H9 (cell line): ENCODE measurements around the gene UST. TPM values are rescaled to one million over a fixed set of nuclear protein-coding genes. Genes with fewer than 3 reads are reported as not detected.

ENCODE experiments used
- DNase-seq: peaks from one replicate; pipeline ENCODE4 v3.0.0-alpha.2; 2017
- H2AFZ ChIP-seq: one replicate; pipeline ENCODE4 v1.6.1; 2013; ENCODE audit warnings: mild to moderate bottlenecking, low read length, control low read depth, moderate library complexity
- H2AK5ac ChIP-seq: 2 replicates; pipeline ENCODE4 v1.6.1; 2013; ENCODE audit warnings: low read length, control low read depth, mixed read lengths; ENCODE audit not compliant: insufficient read length
- H2BK120ac ChIP-seq: one replicate; pipeline ENCODE4 v1.6.1; 2013; ENCODE audit warnings: low read depth, mild to moderate bottlenecking, low read length, control low read depth, inconsistent platforms; ENCODE audit not compliant: poor library complexity, severe bottlenecking
- H2BK12ac ChIP-seq: 2 replicates; pipeline ENCODE4 v1.6.1; 2013; ENCODE audit warnings: low read length, control low read depth, mixed read lengths, low read depth; ENCODE audit not compliant: insufficient read length
- H2BK15ac ChIP-seq: 2 replicates; pipeline ENCODE4 v1.6.1; 2013; ENCODE audit warnings: low read depth, low read length, control low read depth
- H2BK20ac ChIP-seq: one replicate; pipeline ENCODE4 v1.6.1; 2013; ENCODE audit warnings: low read depth, mild to moderate bottlenecking, low read length, control low read depth, inconsistent platforms; ENCODE audit not compliant: poor library complexity, severe bottlenecking
- H2BK5ac ChIP-seq: 2 replicates; pipeline ENCODE4 v1.6.1; 2013; ENCODE audit warnings: low read length, control low read depth, mixed read lengths; ENCODE audit not compliant: insufficient read length
- H3K14ac ChIP-seq: 2 replicates; pipeline ENCODE4 v1.6.1; 2013; ENCODE audit warnings: low read length, control low read depth; ENCODE audit not compliant: insufficient read depth
- H3K18ac ChIP-seq: 2 replicates; pipeline ENCODE4 v1.6.1; 2013; ENCODE audit warnings: low read depth, mild to moderate bottlenecking, mixed read lengths, low read length, control low read depth; ENCODE audit not compliant: insufficient read length
- H3K23ac ChIP-seq: 2 replicates; pipeline ENCODE4 v1.6.1; 2013; ENCODE audit warnings: low read length, control low read depth, mixed read lengths, low read depth; ENCODE audit not compliant: insufficient read length
- H3K23me2 ChIP-seq: 2 replicates; pipeline ENCODE4 v1.6.1; 2013; ENCODE audit warnings: low read depth, mild to moderate bottlenecking, mixed read lengths, low read length, control low read depth; ENCODE audit not compliant: insufficient read length, poor library complexity, severe bottlenecking
- H3K27ac ChIP-seq: 2 replicates; pipeline ENCODE4 v1.5.1; 2013; ENCODE audit warnings: low read length, control low read depth, mixed read lengths, low read depth; ENCODE audit not compliant: insufficient read length
- H3K27me3 ChIP-seq: 2 replicates; pipeline ENCODE4 v1.6.1; 2013; ENCODE audit warnings: low read length, control low read depth, inconsistent platforms; ENCODE audit not compliant: insufficient read depth
- H3K4ac ChIP-seq: 2 replicates; pipeline ENCODE4 v1.6.1; 2013; ENCODE audit warnings: low read depth, mild to moderate bottlenecking, control low read depth, inconsistent platforms, low read length, moderate library complexity
- H3K4me1 ChIP-seq: 2 replicates; pipeline ENCODE4 v1.6.1; 2013; ENCODE audit warnings: low read length, control low read depth, inconsistent platforms; ENCODE audit not compliant: insufficient read depth
- H3K4me2 ChIP-seq: 2 replicates; pipeline ENCODE4 v1.6.1; 2013; ENCODE audit warnings: low read length, control low read depth, mixed read lengths; ENCODE audit not compliant: insufficient read length, insufficient read depth
- H3K56ac ChIP-seq: 2 replicates; pipeline ENCODE4 v1.6.1; 2013; ENCODE audit warnings: low read depth, mild to moderate bottlenecking, mixed read lengths, low read length, control low read depth; ENCODE audit not compliant: insufficient read length
- H3K79me1 ChIP-seq: 2 replicates; pipeline ENCODE4 v1.6.1; 2013; ENCODE audit warnings: low read depth, mild to moderate bottlenecking, moderate library complexity, low read length, control low read depth, inconsistent platforms; ENCODE audit not compliant: insufficient read depth, poor library complexity, severe bottlenecking
- H3K79me2 ChIP-seq: 2 replicates; pipeline ENCODE4 v1.6.1; 2013; ENCODE audit warnings: low read length, control low read depth, inconsistent platforms; ENCODE audit not compliant: insufficient read depth
- H3K9ac ChIP-seq: 2 replicates; pipeline ENCODE4 v1.6.1; 2013; ENCODE audit warnings: low read length, control low read depth, mixed read lengths; ENCODE audit not compliant: insufficient read length; ENCODE audit errors: extremely low read depth
- H3K9me3 ChIP-seq: one replicate; pipeline ENCODE4 v1.6.1; 2013; ENCODE audit warnings: low read depth, low read length, inconsistent platforms; ENCODE audit not compliant: control insufficient read depth
- H3T11ph ChIP-seq: one replicate; pipeline ENCODE4 v1.6.1; 2013; ENCODE audit warnings: mild to moderate bottlenecking, low read length, control low read depth, inconsistent platforms
- H4K20me1 ChIP-seq: one replicate; pipeline ENCODE4 v1.6.1; 2013; ENCODE audit not compliant: control insufficient read depth, insufficient read length, insufficient read depth
- H4K5ac ChIP-seq: 2 replicates; pipeline ENCODE4 v1.6.1; 2013; ENCODE audit warnings: low read depth, mild to moderate bottlenecking, mixed read lengths, low read length, control low read depth; ENCODE audit not compliant: insufficient read length
- H4K8ac ChIP-seq: replicated peaks from 2 replicates; pipeline ENCODE4 v1.6.1; 2013; ENCODE audit warnings: low read length, control low read depth, mixed read lengths, low read depth; ENCODE audit not compliant: insufficient read length
- H4K91ac ChIP-seq: 2 replicates; pipeline ENCODE4 v1.6.1; 2013; ENCODE audit warnings: low read depth, mild to moderate bottlenecking, moderate library complexity, mixed read lengths, low read length, control low read depth; ENCODE audit not compliant: insufficient read length
- H3K27ac Mint-ChIP-seq, 3 experiments: 2 replicates in 2 of 3; 3 replicates in 1 of 3; pipeline ENCODE4 v1.8.0; 2020 to 2021; ENCODE audit warnings: mixed read lengths in 3 of 3, mild to moderate bottlenecking in 1 of 3, moderate library complexity in 1 of 3
- H3K27me3 Mint-ChIP-seq: 2 replicates; pipeline ENCODE4 v1.8.0; 2021; ENCODE audit warnings: low read depth, mild to moderate bottlenecking, moderate library complexity, mixed read lengths
- H3K36me3 Mint-ChIP-seq, 3 experiments: 2 replicates in 2 of 3; 3 replicates in 1 of 3; pipeline ENCODE4 v1.8.0; 2020 to 2021; ENCODE audit warnings: low read depth in 3 of 3, mixed read lengths in 3 of 3; ENCODE audit not compliant: insufficient read depth in 1 of 3
- H3K4me1 Mint-ChIP-seq, 2 experiments: 2 replicates each; pipeline ENCODE4 v1.8.0; 2020; ENCODE audit warnings: mixed read lengths in 2 of 2
- H3K4me3 Mint-ChIP-seq, 2 experiments: 2 replicates in 1 of 2; 3 replicates in 1 of 2; pipeline ENCODE4 v1.8.0; 2020 to 2021; ENCODE audit warnings: mild to moderate bottlenecking in 2 of 2, mixed read lengths in 2 of 2, moderate library complexity in 1 of 2
- H3K9me3 Mint-ChIP-seq, 2 experiments: 2 replicates in 1 of 2; 3 replicates in 1 of 2; pipeline ENCODE4 v1.8.0; 2020; ENCODE audit warnings: mild to moderate bottlenecking in 2 of 2, mixed read lengths in 2 of 2, moderate library complexity in 1 of 2
- WGBS: extraction: QIAGEN DNeasy Blood & Tissue Kit; methylation state at CpG from one replicate; pipeline ENCODE4 v1.1.7; 2013; ENCODE audit warnings: missing lambda C conversion rate, low lambda C conversion rate, mixed read lengths; ENCODE audit not compliant: insufficient read length; ENCODE audit errors: extremely low coverage; 5-methylcytosine and 5-hydroxymethylcytosine counted together
- total RNA-seq: library from RNA; stranded (reverse); gene quantifications from 2 replicates; pipeline ENCODE4 v1.2.1, GENCODE V29; 2021
- TF ChIP-seq, protein P1 (sequence below): fragments of 200-600 bp; sonication (generic); conservative IDR thresholded peaks from 3 replicates; pipeline ENCODE4 v1.8.0; 2021; ENCODE audit warnings: antibody characterized with exemption, mild to moderate bottlenecking

Gene UST
- total RNA-seq, 1 experiment from 2014 or later = 14.4 TPM

DNA sequence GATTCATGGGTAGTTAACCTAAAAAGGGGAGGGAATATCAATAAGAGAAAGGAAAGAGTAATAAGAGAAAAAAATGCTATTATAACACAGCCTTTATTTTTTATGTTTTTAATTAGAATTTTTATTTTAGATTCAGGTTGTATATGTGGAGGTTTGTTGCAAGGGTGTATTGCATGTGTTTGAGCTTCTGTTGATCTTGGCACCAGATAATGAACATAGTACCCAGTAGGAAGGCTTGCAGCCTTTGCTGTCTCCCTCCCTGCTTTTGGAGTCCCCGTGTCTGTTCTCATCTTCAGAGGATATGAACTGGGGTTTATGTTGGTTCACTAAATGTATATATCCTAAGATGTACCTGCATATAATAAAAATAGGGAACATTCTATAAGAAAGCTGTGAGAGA, 250.0 kb downstream of the UST start:
- H2AK5ac ChIP-seq = no peak overlapping the region
- H2BK120ac ChIP-seq = no peak overlapping the region
- no peaks in the 10 kb centered on the region for H4K20me1 ChIP-seq
- H3K27me3 Mint-ChIP-seq = 0 out of 2 replicates have a peak, but pooled peaks cover 1% of the 10 kb centered on the region
- no peak overlapping the region for H3K4me2 ChIP-seq
- no peak overlapping the region for H3K27ac ChIP-seq
- H2AFZ ChIP-seq = no peak overlapping the region
- DNase-seq = no peak
- H3K79me1 ChIP-seq = no peaks in the 10 kb centered on the region
- H3K36me3 Mint-ChIP-seq = peaks cover 34 to 51% (median 37%) of the 10 kb centered on the region in 3 experiments
- peaks cover 0 to 6% of the 10 kb centered on the region in 2 experiments; a peak in 2 of 4 replicates for H3K4me1 Mint-ChIP-seq
- no peaks in the 10 kb centered on the region for H3K79me2 ChIP-seq
- H3T11ph ChIP-seq = no peak overlapping the region
- TF ChIP-seq, protein P1, sequence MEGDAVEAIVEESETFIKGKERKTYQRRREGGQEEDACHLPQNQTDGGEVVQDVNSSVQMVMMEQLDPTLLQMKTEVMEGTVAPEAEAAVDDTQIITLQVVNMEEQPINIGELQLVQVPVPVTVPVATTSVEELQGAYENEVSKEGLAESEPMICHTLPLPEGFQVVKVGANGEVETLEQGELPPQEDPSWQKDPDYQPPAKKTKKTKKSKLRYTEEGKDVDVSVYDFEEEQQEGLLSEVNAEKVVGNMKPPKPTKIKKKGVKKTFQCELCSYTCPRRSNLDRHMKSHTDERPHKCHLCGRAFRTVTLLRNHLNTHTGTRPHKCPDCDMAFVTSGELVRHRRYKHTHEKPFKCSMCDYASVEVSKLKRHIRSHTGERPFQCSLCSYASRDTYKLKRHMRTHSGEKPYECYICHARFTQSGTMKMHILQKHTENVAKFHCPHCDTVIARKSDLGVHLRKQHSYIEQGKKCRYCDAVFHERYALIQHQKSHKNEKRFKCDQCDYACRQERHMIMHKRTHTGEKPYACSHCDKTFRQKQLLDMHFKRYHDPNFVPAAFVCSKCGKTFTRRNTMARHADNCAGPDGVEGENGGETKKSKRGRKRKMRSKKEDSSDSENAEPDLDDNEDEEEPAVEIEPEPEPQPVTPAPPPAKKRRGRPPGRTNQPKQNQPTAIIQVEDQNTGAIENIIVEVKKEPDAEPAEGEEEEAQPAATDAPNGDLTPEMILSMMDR = no peak
- no peak overlapping the region for H3K14ac ChIP-seq
- no peak overlapping the region for H2BK15ac ChIP-seq
- H2BK20ac ChIP-seq = no peak overlapping the region
- no peak overlapping the region for H3K18ac ChIP-seq
- H3K4me1 ChIP-seq = no peaks in the 10 kb centered on the region
- no peak overlapping the region for H3K4me3 Mint-ChIP-seq
- H3K56ac ChIP-seq = no peak overlapping the region
- H3K9me3 ChIP-seq = peaks cover 10% of the 10 kb centered on the region
- H3K27me3 ChIP-seq = no peaks in the 10 kb centered on the region
- H3K4ac ChIP-seq = no peak overlapping the region
- no peaks in the 10 kb centered on the region for H3K23me2 ChIP-seq
- no peak overlapping the region; a peak in 1 of 7 replicates for H3K27ac Mint-ChIP-seq
- H2BK5ac ChIP-seq = no peak overlapping the region
- no peak overlapping the region for H3K23ac ChIP-seq
- no CpG with 5 or more reads among the region's 1 CpG for WGBS
- H3K9me3 Mint-ChIP-seq = peaks cover 19 to 32% of the 10 kb centered on the region in 2 experiments
- no peak overlapping the region for H3K9ac ChIP-seq
- no peak overlapping the region for H4K8ac ChIP-seq
- H4K5ac ChIP-seq = no peak overlapping the region
- no peak overlapping the region for H2BK12ac ChIP-seq
- H4K91ac ChIP-seq = no peak overlapping the region
